ENCODE results near the gene LRRC56. TPM values are rescaled to one million over a fixed set of nuclear protein-coding genes. Genes with fewer than 3 reads are reported as not detected.
A peak's percentile ranks its signal among the peaks of the same experiment; 100 is the strongest.

Gene LRRC56
- total RNA-seq, 2 donors from 2014 or later = 3.0 to 4.3 TPM

- Histone ChIP-seq H3K4me3 (ENCODE audit: low read length) (no peak overlapping the region), H3K9ac (ENCODE audit: extremely low read depth, low read length, poor library complexity, severe bottlenecking) (no peak overlapping the region), H3K27me3 (ENCODE audit: control insufficient read depth, insufficient read depth, low read length, poor library complexity, severe bottlenecking) (no peaks in the 10 kb centered on the region), H3K36me3 (ENCODE audit: control insufficient read depth, insufficient read depth, low read length) (peaks cover 48% of the 10 kb centered on the region), H3K4me1 (ENCODE audit: control insufficient read depth, insufficient read depth, low read length) (no peaks in the 10 kb centered on the region), H3K27ac (ENCODE audit: low read depth, low read length) (no peak overlapping the region), H3K9me3 (ENCODE audit: control insufficient read depth, low read length) (peaks cover 5% of the 10 kb centered on the region)
- Mint-ChIP-seq H3K27me3 (ENCODE audit: insufficient read depth) (no peaks in the 10 kb centered on the region), H3K27ac (peak overlapping the region; percentile 66), H3K9me3 (peaks cover 11% of the 10 kb centered on the region), H3K4me3 (no peak overlapping the region), H3K36me3 (ENCODE audit: low read depth) (peaks cover 56% of the 10 kb centered on the region), H3K4me1 (no peaks in the 10 kb centered on the region)
- DNase-seq = peak; percentile 66
- WGBS, 2 experiments (ENCODE audit: insufficient coverage in 1 of 2, insufficient read length in 1 of 2) = 96 to 97% methylated on average over 34 of the region's 34 CpGs
- no peak for TF ChIP-seq CTCF (conservative IDR thresholded peaks at IDR 0.05)
Measured at GRCh38 chr11:496834-497564, 40.3 kb upstream of the LRRC56 start.

- Mint-ChIP-seq H3K27ac (peak overlapping the region; percentile 44), H3K9me3 (peaks cover 11% of the 10 kb centered on the region), H3K36me3 (ENCODE audit: low read depth) (peaks cover 53% of the 10 kb centered on the region), H3K27me3 (ENCODE audit: insufficient read depth) (no peaks in the 10 kb centered on the region), H3K4me1 (no peaks in the 10 kb centered on the region), H3K4me3 (no peak overlapping the region)
- 95% methylated on average over 31 of the region's 31 CpGs for WGBS, 2 experiments (ENCODE audit: insufficient coverage in 1 of 2, insufficient read length in 1 of 2)
- H3K27ac ChIP-seq (ENCODE audit: low read depth, low read length) = no peak overlapping the region
- no peak for DNase-seq
- H3K4me1 ChIP-seq (ENCODE audit: control insufficient read depth, insufficient read depth, low read length) = no peaks in the 10 kb centered on the region
- no peak for TF ChIP-seq CTCF (conservative IDR thresholded peaks at IDR 0.05)
- H3K4me3 ChIP-seq (ENCODE audit: low read length) = no peak overlapping the region
- no peak overlapping the region for H3K9ac ChIP-seq (ENCODE audit: extremely low read depth, low read length, poor library complexity, severe bottlenecking)
- H3K36me3 ChIP-seq (ENCODE audit: control insufficient read depth, insufficient read depth, low read length) = peaks cover 48% of the 10 kb centered on the region
- H3K9me3 ChIP-seq (ENCODE audit: control insufficient read depth, low read length) = peaks cover 5% of the 10 kb centered on the region
- no peaks in the 10 kb centered on the region for H3K27me3 ChIP-seq (ENCODE audit: control insufficient read depth, insufficient read depth, low read length, poor library complexity, severe bottlenecking)
Measured at GRCh38 chr11:497565-498296, 39.6 kb upstream of the LRRC56 start.

DNA sequence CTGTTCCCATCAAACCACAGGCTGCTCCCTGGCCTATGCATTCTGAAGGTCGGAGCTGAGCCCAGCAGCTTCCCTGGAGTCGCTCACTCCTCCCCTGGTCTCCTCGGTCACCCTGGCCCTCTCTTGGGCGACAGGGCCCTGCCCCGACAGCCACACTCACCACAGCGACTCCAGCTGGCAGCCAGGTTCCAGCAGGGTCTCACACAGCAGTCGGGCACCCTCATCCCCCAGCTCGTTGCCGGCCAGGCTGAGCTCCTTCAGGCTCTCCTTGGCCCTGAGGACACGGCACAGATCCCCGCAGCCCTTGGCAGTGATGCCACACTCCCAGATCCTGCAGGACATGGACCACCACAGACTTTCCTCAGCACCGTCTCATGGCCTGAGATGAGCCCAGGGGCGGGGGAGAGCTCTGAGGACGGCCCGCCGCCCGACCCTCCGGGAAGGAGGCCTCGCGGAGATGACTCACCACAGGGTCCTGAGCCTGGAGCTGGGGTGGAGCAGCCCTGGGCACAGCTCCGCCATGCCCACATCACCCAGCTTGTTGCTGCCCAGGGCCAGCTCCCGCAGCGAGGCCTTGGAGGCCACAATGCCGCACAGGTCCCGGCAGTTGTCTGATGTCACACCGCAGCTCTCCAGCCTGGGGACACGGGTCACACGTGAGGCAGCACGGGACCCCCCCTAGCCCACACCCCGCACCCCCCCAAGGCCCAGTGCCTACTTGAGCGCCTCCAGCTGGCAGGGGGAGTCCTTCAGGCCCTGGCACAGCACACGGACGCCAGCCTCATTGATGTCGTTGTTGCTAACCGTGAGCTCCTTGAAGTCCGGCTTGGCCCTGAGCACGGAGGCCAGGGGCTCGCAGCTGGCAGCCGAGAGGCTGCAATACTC, 38.8 kb upstream of the LRRC56 start:
- Histone ChIP-seq H3K27me3 (ENCODE audit: control insufficient read depth, insufficient read depth, low read length, poor library complexity, severe bottlenecking) (no peaks in the 10 kb centered on the region), H3K9ac (ENCODE audit: extremely low read depth, low read length, poor library complexity, severe bottlenecking) (no peak overlapping the region)
- peaks cover 53% of the 10 kb centered on the region for H3K36me3 Mint-ChIP-seq (ENCODE audit: low read depth)

More for the DNA sequence above, 38.8 kb upstream of the LRRC56 start:
- peaks cover 48% of the 10 kb centered on the region for H3K36me3 ChIP-seq (ENCODE audit: control insufficient read depth, insufficient read depth, low read length)
- H3K27ac ChIP-seq (ENCODE audit: low read depth, low read length) = no peak overlapping the region
- peak; percentile 33 for DNase-seq
- 92 to 93% methylated on average over 16 to 39 of the region's 39 CpGs for WGBS, 2 experiments (ENCODE audit: insufficient coverage in 1 of 2, insufficient read length in 1 of 2)
- no peak overlapping the region for H3K4me3 Mint-ChIP-seq
- H3K9me3 Mint-ChIP-seq = peaks cover 11% of the 10 kb centered on the region
- no peak for TF ChIP-seq CTCF (conservative IDR thresholded peaks at IDR 0.05)
- no peak overlapping the region for H3K4me3 ChIP-seq (ENCODE audit: low read length)
- no peaks in the 10 kb centered on the region for H3K4me1 Mint-ChIP-seq
- H3K9me3 ChIP-seq (ENCODE audit: control insufficient read depth, low read length) = peaks cover 5% of the 10 kb centered on the region
- no peaks in the 10 kb centered on the region for H3K4me1 ChIP-seq (ENCODE audit: control insufficient read depth, insufficient read depth, low read length)
- H3K27me3 Mint-ChIP-seq (ENCODE audit: insufficient read depth) = no peaks in the 10 kb centered on the region
- H3K27ac Mint-ChIP-seq = no peak overlapping the region
